Neural progenitor cell (in vitro differentiated cells): Measurements from ENCODE around the gene SLX9. TPM values are rescaled to one million over a fixed set of nuclear protein-coding genes. Genes with fewer than 3 reads are reported as not detected.
A peak's percentile ranks its signal among the peaks of the same experiment; 100 is the strongest.

ENCODE experiments used
- DNase-seq: peaks from one replicate; pipeline ENCODE4 v3.0.0-alpha.2; 2016; ENCODE audit warnings: low spot score
- H2AFZ ChIP-seq: fragments of 200-600 bp; sonication (generic); replicated peaks from 2 replicates; pipeline ENCODE4 v1.6.1; 2016; ENCODE audit warnings: antibody characterized with exemption
- H3F3A ChIP-seq: fragments of 200-600 bp; sonication (generic); 2 replicates; pipeline ENCODE4 v1.6.1; 2016; ENCODE audit warnings: antibody characterized with exemption, low read depth
- H3K27ac ChIP-seq: fragments of 200-600 bp; sonication (generic); 2 replicates; pipeline ENCODE4 v1.5.1; 2016; ENCODE audit warnings: mild to moderate bottlenecking
- H3K27me3 ChIP-seq: fragments of 200-600 bp; sonication (generic); 2 replicates; pipeline ENCODE4 v1.6.1; 2016; ENCODE audit warnings: mild to moderate bottlenecking, moderate library complexity
- H3K36me3 ChIP-seq: fragments of 200-600 bp; sonication (generic); 2 replicates; pipeline ENCODE4 v1.5.1; 2016
- H3K4me1 ChIP-seq: fragments of 200-600 bp; sonication (generic); 2 replicates; pipeline ENCODE4 v1.6.1; 2016; ENCODE audit warnings: mixed run types
- H3K4me2 ChIP-seq: fragments of 200-600 bp; sonication (generic); 2 replicates; pipeline ENCODE4 v1.6.1; 2016
- H3K4me3 ChIP-seq: fragments of 200-600 bp; sonication (generic); 2 replicates; pipeline ENCODE4 v1.5.1; 2016
- H3K79me2 ChIP-seq: fragments of 200-600 bp; sonication (generic); 2 replicates; pipeline ENCODE4 v1.6.1; 2016; ENCODE audit warnings: low read depth
- H3K9ac ChIP-seq: fragments of 200-600 bp; sonication (generic); 2 replicates; pipeline ENCODE4 v1.6.1; 2016
- H3K9me3 ChIP-seq: fragments of 200-600 bp; sonication (generic); 2 replicates; pipeline ENCODE4 v1.5.1; 2016; ENCODE audit warnings: low read depth
- H4K20me1 ChIP-seq: fragments of 200-600 bp; sonication (generic); 2 replicates; pipeline ENCODE4 v1.6.1; 2016; ENCODE audit warnings: low read depth
- H3K27ac Mint-ChIP-seq: 3 replicates; pipeline ENCODE4 v1.8.0; 2021; ENCODE audit warnings: mixed read lengths
- H3K27me3 Mint-ChIP-seq: 2 replicates; pipeline ENCODE4 v1.8.0; 2022; ENCODE audit warnings: low read depth, mild to moderate bottlenecking, inconsistent platforms, moderate library complexity, mixed read lengths; ENCODE audit not compliant: insufficient read depth
- H3K36me3 Mint-ChIP-seq: 3 replicates; pipeline ENCODE4 v1.8.0; 2021; ENCODE audit warnings: mixed read lengths
- H3K4me1 Mint-ChIP-seq: 3 replicates; pipeline ENCODE4 v1.8.0; 2021; ENCODE audit warnings: mixed read lengths
- H3K4me3 Mint-ChIP-seq: 3 replicates; pipeline ENCODE4 v1.8.0; 2021; ENCODE audit warnings: mild to moderate bottlenecking, moderate library complexity, mixed read lengths
- H3K9me3 Mint-ChIP-seq: 3 replicates; pipeline ENCODE4 v1.8.0; 2020; ENCODE audit warnings: mixed read lengths
- CTCF ChIP-seq: fragments of 200-600 bp; sonication (generic); IDR thresholded peaks from 2 replicates; pipeline ENCODE4 v1.5.1; 2017; ENCODE audit warnings: antibody characterized with exemption, mild to moderate bottlenecking
- EZH2 ChIP-seq: fragments of 200-600 bp; sonication (generic); IDR thresholded peaks from 2 replicates; pipeline ENCODE4 v1.6.1; 2017; ENCODE audit warnings: antibody characterized with exemption, mild to moderate bottlenecking, moderate library complexity
- EZH2phosphoT487 ChIP-seq: fragments of 200-600 bp; sonication (generic); IDR thresholded peaks from 2 replicates; pipeline ENCODE4 v1.6.1; 2017; ENCODE audit warnings: antibody characterized with exemption
- total RNA-seq: library from RNA; depleted of rRNA; stranded (reverse); fragments of >200 nt; gene quantifications from 2 replicates; pipeline ENCODE4 v1.2.3, GENCODE V29; 2015; ENCODE audit warnings: low replicate concordance

SLX9 gene
- total RNA-seq, 1 donor from 2014 or later, result 4.7 TPM

DNA sequence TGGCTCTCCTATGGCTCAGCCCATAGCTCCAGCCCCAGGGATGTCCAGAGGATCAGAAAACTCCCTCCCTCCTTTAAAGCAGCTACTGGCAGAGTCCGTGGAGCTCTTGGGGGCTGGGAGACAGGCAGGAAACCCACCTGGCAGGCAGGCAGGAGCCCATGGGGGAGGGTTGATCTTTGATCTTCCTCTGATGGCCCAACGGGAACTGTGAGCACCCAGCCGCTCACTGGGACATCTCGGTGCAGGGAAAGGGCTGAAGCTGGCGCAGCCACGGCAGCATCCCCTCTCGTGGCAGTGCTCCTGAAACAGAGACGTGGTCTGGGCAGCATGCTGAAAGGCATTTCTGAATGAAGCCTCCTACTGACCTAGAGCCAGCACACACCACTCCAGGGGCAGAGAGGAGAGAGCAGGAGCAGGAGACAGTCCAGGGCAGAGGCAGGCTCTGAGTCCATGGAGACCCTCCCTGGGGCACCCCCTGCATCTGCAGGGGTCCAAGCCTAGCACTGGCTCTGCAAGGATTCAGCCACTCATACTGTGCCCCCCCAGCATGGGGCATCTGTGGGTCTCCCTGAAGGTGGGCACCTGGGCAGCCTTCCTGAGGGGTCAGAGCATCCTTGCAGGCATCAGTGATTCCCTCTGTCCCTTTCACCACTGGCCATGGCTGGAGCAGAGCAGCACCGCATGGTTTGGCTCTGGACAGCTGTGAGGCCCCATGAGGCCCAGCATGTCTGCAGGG is 4.9 kb upstream of the SLX9 start:
- Histone ChIP-seq H3K4me3 (no peak overlapping the region), H3K4me1 (peaks cover 8% of the 10 kb centered on the region), H3K4me2 (no peak overlapping the region), H3K27ac (no peak overlapping the region), H3K79me2 (peaks cover 14% of the 10 kb centered on the region), H2AFZ (no peak overlapping the region), H3K9ac (no peak overlapping the region), H3F3A (peaks cover 6% of the 10 kb centered on the region), H3K27me3 (peaks cover 49% of the 10 kb centered on the region), H4K20me1 (peaks cover 11% of the 10 kb centered on the region), H3K9me3 (no peaks in the 10 kb centered on the region), H3K36me3 (no peaks in the 10 kb centered on the region)
- Mint-ChIP-seq H3K9me3 (no peaks in the 10 kb centered on the region), H3K27ac (no peak overlapping the region), H3K4me3 (no peak overlapping the region), H3K4me1 (peaks cover 14% of the 10 kb centered on the region), H3K27me3 (peaks cover 35% of the 10 kb centered on the region), H3K36me3 (no peaks in the 10 kb centered on the region)
- DNase-seq, result no peak
- TF ChIP-seq EZH2phosphoT487, result no peak
- TF ChIP-seq EZH2, result no peak
- TF ChIP-seq CTCF, result no peak

DNA sequence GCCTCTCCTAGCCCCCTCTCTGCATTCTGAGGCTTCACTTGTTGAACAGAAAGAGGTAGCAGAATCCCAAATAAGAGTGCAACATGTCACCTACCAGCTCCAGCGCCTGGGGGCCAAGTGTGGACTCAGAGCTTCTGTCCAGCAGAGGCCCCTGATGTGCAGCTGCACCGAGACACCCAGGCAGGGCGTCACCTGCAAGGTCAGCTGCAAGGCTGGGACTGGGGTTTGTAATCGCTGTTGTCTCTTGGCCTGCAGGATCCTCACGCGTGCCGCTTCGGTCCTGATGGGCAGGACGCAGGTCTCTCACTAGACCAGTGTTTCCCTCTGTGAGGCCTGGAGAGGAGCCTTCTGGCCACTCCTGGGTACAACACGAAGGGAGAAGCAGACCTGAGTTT is 4.3 kb upstream of the SLX9 start:
- no peak for TF ChIP-seq CTCF
- no peak for TF ChIP-seq EZH2
- no peak for TF ChIP-seq EZH2phosphoT487
- Histone ChIP-seq H3K9me3 (no peaks in the 10 kb centered on the region), H3K4me2 (no peak overlapping the region), H3K27ac (no peak overlapping the region), H3K9ac (no peak overlapping the region), H3K4me1 (peaks cover 8% of the 10 kb centered on the region), H3K27me3 (peaks cover 43% of the 10 kb centered on the region), H3K36me3 (no peaks in the 10 kb centered on the region), H2AFZ (no peak overlapping the region), H3F3A (peaks cover 11% of the 10 kb centered on the region), H4K20me1 (peaks cover 14% of the 10 kb centered on the region), H3K4me3 (no peak overlapping the region), H3K79me2 (peaks cover 19% of the 10 kb centered on the region)
- Mint-ChIP-seq H3K27ac (no peak overlapping the region), H3K4me3 (no peak overlapping the region), H3K9me3 (no peaks in the 10 kb centered on the region), H3K36me3 (no peaks in the 10 kb centered on the region), H3K4me1 (peaks cover 12% of the 10 kb centered on the region), H3K27me3 (peaks cover 30% of the 10 kb centered on the region)
- DNase-seq, result no peak

DNA sequence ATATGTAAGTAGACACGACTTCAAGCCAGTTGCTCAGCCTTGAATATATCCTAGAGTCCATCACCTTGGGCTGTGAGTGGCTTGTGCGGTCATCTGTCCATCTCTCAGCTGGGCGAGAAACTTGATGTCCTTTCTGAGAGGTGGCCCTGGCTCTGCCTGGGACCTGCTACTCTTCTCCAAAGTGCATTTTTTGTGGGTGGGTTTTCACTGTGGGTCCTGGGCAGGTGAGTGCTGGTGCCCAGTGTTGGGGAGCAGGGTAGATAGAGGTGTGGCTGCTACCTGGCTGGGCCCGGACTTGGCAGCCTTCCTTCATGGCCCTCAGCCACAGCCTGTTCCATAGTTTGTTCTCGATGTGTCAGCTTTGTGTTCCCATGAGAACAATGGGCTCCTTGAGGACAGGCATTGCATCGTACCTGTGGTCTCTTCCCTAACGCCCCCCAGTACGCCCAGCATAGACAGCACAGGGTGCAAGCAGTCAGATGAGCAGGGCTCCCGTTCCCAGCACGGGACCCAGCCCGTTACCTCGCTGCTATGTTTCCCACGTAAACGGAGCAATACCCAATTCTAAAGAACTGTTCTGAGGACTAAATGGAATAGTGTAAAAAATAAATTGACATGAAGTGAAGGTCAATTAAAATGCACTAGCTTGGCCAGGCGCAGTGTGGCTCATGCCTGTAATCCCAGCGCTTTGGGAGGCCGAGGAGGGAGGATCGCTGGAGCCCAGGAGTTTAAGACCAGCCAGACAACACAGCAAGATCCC is 877 bp upstream of the SLX9 start:
- peak overlapping the region; percentile 92 for H3K4me3 Mint-ChIP-seq
- Histone ChIP-seq H4K20me1 (peaks cover 39% of the 10 kb centered on the region), H2AFZ (peak overlapping the region; percentile 96), H3K27ac (no peak overlapping the region), H3K9ac (no peak overlapping the region), H3K27me3 (peaks cover 9% of the 10 kb centered on the region), H3K4me2 (peak overlapping the region; percentile 100), H3F3A (peaks cover 11% of the 10 kb centered on the region), H3K9me3 (no peaks in the 10 kb centered on the region), H3K79me2 (peaks cover 54% of the 10 kb centered on the region), H3K4me3 (peak overlapping the region; percentile 99), H3K36me3 (no peaks in the 10 kb centered on the region), H3K4me1 (peaks cover 10% of the 10 kb centered on the region)
- no peak for DNase-seq
- H3K4me1 Mint-ChIP-seq, result peaks cover 23% of the 10 kb centered on the region
- H3K9me3 Mint-ChIP-seq, result no peaks in the 10 kb centered on the region
- peaks cover under 1% of the 10 kb centered on the region for H3K36me3 Mint-ChIP-seq
- peak overlapping the region; percentile 82 for H3K27ac Mint-ChIP-seq
- no peak for TF ChIP-seq CTCF
- no peak for TF ChIP-seq EZH2phosphoT487
- TF ChIP-seq EZH2, result no peak
- H3K27me3 Mint-ChIP-seq, result peaks cover 12% of the 10 kb centered on the region
